Common myeloid progenitor, CD34-positive (primary cell): ENCODE measurements around the gene M1AP.

ENCODE experiments used
- CTCF ChIA-PET: fragments of 350-600 bp; sonication (Branson Sonifier 250); formaldehyde crosslinking; loops from one replicate; lab custom pipeline; 2021; ENCODE audit warnings: antibody characterized with exemption; lab: Charles Lee
- POLR2A ChIA-PET: fragments of 350-600 bp; sonication (Branson Sonifier 250); formaldehyde crosslinking; loops from one replicate; lab custom pipeline; 2021; ENCODE audit warnings: antibody characterized with exemption; lab: Charles Lee
- DNase-seq, 3 donors: peaks; one replicate each; pipeline versions ENCODE4 v3.0.0 to v3.0.0-alpha.2; 2013
- H3K27ac ChIP-seq, 2 experiments: 1 replicate in 1 of 2; 2 replicates in 1 of 2; pipeline ENCODE4 v1.7.0; 2013; ENCODE audit warnings: inconsistent platforms in 2 of 2, low read length in 2 of 2, mild to moderate bottlenecking in 2 of 2, low read depth in 1 of 2, moderate library complexity in 1 of 2; ENCODE audit not compliant: severe bottlenecking in 2 of 2, insufficient read depth in 1 of 2, poor library complexity in 1 of 2
- H3K27me3 ChIP-seq, 5 experiments: replicated peaks in 2 of 5; 1 replicate in 3 of 5; 2 replicates in 2 of 5; pipeline versions ENCODE4 v1.6.1 to v1.7.0; 2013; ENCODE audit warnings: low read length in 4 of 5, mild to moderate bottlenecking in 2 of 5, moderate library complexity in 2 of 5, inconsistent platforms in 1 of 5; ENCODE audit not compliant: insufficient read depth in 5 of 5, control insufficient read depth in 4 of 5
- H3K36me3 ChIP-seq, 4 experiments: 1 replicate in 2 of 4; 2 replicates in 2 of 4; pipeline versions ENCODE4 v1.6.1 to v1.7.0; 2013; ENCODE audit warnings: low read length in 3 of 4, control low read depth in 1 of 4, mild to moderate bottlenecking in 1 of 4; ENCODE audit not compliant: control insufficient read depth in 4 of 4, insufficient read depth in 4 of 4
- H3K4me1 ChIP-seq, 4 experiments: 1 replicate in 3 of 4; 2 replicates in 1 of 4; pipeline versions ENCODE4 v1.6.1 to v1.7.1; 2013; ENCODE audit warnings: low read length in 3 of 4, mild to moderate bottlenecking in 3 of 4, control low read depth in 1 of 4, inconsistent platforms in 1 of 4, moderate library complexity in 1 of 4; ENCODE audit not compliant: control insufficient read depth in 4 of 4, insufficient read depth in 4 of 4; ENCODE audit errors: control extremely low read depth in 1 of 4
- H3K4me3 ChIP-seq, 7 experiments: 1 replicate in 4 of 7; 2 replicates in 3 of 7; pipeline versions ENCODE4 v1.5.1 to v1.7.0; 2013; ENCODE audit warnings: mild to moderate bottlenecking in 7 of 7, low read length in 6 of 7, moderate library complexity in 6 of 7, inconsistent platforms in 2 of 7, low read depth in 2 of 7, control low read depth in 1 of 7; ENCODE audit not compliant: insufficient read depth in 4 of 7, control insufficient read depth in 1 of 7; ENCODE audit errors: extremely low read depth in 1 of 7
- H3K9me3 ChIP-seq, 5 experiments: 1 replicate in 4 of 5; 2 replicates in 1 of 5; pipeline versions ENCODE4 v1.6.1 to v1.7.1; 2013; ENCODE audit warnings: low read length in 4 of 5, mild to moderate bottlenecking in 2 of 5, inconsistent platforms in 1 of 5, low read depth in 1 of 5, moderate library complexity in 1 of 5; ENCODE audit not compliant: control insufficient read depth in 4 of 5, insufficient read depth in 2 of 5; ENCODE audit errors: control extremely low read depth in 1 of 5
- WGBS: methylation state at CpG from one replicate; pipeline ENCODE4 v1.1.5; 2013; ENCODE audit not compliant: insufficient coverage; 5-methylcytosine and 5-hydroxymethylcytosine counted together

Gene M1AP

GRCh38 chr2:74525717-74526648, 122.1 kb downstream of the M1AP start, which contains the start of gene DQX1:
TSS of gene DQX1 (minus strand) at chr2:74526231. CDS start at chr2:74525729, 502 bp downstream.
- ChIA-PET CTCF (interaction anchor here (0.8 to 10.0 kb wide), 6 partner anchors 9 to 56 kb away, joined by 3 to 143 read pairs (median 3); partner anchors contain the start of genes LBX2 and PCGF1), POLR2A (interaction anchor here (1.0 kb wide), 1 partner anchor 10 kb away, joined by 3 read pairs; no protein-coding TSS in a partner anchor)
- peaks cover 0 to 22% (median 19%) of the 10 kb centered on the region in 4 experiments for H3K4me1 ChIP-seq
- H3K36me3 ChIP-seq = peaks cover 6 to 35% (median 19%) of the 10 kb centered on the region in 4 experiments
- peak; percentile 44 to 84 (median 70) for DNase-seq
- 90% methylated on average over 6 of the region's 11 CpGs for WGBS
- no peak within 1 kb of the TSS for H3K27ac ChIP-seq
- H3K4me3 ChIP-seq = no peak within 1 kb of the TSS
- no peaks in the 10 kb centered on the region for H3K9me3 ChIP-seq
- peaks cover 0 to 7% (median 0%) of the 10 kb centered on the region in 5 experiments for H3K27me3 ChIP-seq

GRCh38 chr2:74524955-74525716, 123.0 kb downstream of the M1AP start:
- WGBS = 99% methylated on average over 9 of the region's 10 CpGs
- DNase-seq = no peak
- H3K27ac ChIP-seq = no peak overlapping the region
- H3K36me3 ChIP-seq = peaks cover 6 to 34% (median 19%) of the 10 kb centered on the region in 4 experiments
- peaks cover 0 to 16% (median 13%) of the 10 kb centered on the region in 4 experiments for H3K4me1 ChIP-seq
- POLR2A ChIA-PET = no interaction called here
- CTCF ChIA-PET = interaction anchor here (10.0 kb wide), 1 partner anchor 21 kb away, joined by 143 read pairs; the partner anchor contains the start of genes LBX2 and PCGF1
- no peak overlapping the region for H3K4me3 ChIP-seq
- H3K9me3 ChIP-seq = no peaks in the 10 kb centered on the region
- H3K27me3 ChIP-seq = peaks cover 0 to 15% (median 3%) of the 10 kb centered on the region in 5 experiments

GRCh38 chr2:74524005-74524404, 124.1 kb downstream of the M1AP start:
- Histone ChIP-seq H3K27me3 (peaks cover 2 to 25% (median 4%) of the 10 kb centered on the region in 5 experiments), H3K27ac (no peak overlapping the region), H3K4me3 (no peak overlapping the region), H3K9me3 (no peaks in the 10 kb centered on the region), H3K4me1 (peaks cover 0 to 15% (median 10%) of the 10 kb centered on the region in 4 experiments), H3K36me3 (peaks cover 6 to 34% (median 19%) of the 10 kb centered on the region in 4 experiments)
- no peak for DNase-seq
- POLR2A ChIA-PET = no interaction called here
- 95% methylated on average over 4 of the region's 9 CpGs for WGBS
- CTCF ChIA-PET = interaction anchor here (0.7 kb wide), 1 partner anchor 9 kb away, joined by 3 read pairs; no protein-coding TSS in a partner anchor

- Histone ChIP-seq H3K4me3 (no peak overlapping the region), H3K27ac (no peak overlapping the region), H3K4me1 (no peaks in the 10 kb centered on the region), H3K27me3 (peaks cover 4 to 40% (median 16%) of the 10 kb centered on the region in 5 experiments), H3K36me3 (peaks cover 6 to 24% (median 18%) of the 10 kb centered on the region in 4 experiments), H3K9me3 (no peaks in the 10 kb centered on the region)
- CTCF ChIA-PET = interaction anchor here (0.8 to 9.0 kb wide), 6 partner anchors 9 to 50 kb away, joined by 3 to 53 read pairs (median 3); partner anchors contain the start of genes AUP1, HTRA2, MRPL53 and PCGF1
- POLR2A ChIA-PET = no interaction called here
- no peak for DNase-seq
- 85% methylated on average over 3 of the region's 3 CpGs for WGBS
These were observed 125.6 kb downstream of the M1AP start for GRCh38 chr2:74522516-74522915.

- Histone ChIP-seq H3K9me3 (peaks cover 0 to 6% (median 0%) of the 10 kb centered on the region in 5 experiments), H3K27me3 (peaks cover 13 to 92% (median 51%) of the 10 kb centered on the region in 5 experiments), H3K27ac (no peak overlapping the region), H3K4me1 (peaks cover 0 to 38% (median 30%) of the 10 kb centered on the region in 4 experiments), H3K36me3 (no peaks in the 10 kb centered on the region), H3K4me3 (peak overlapping the region in 3 of 7 experiments; percentile 47 to 64 (median 62))
- ChIA-PET POLR2A (interaction anchor here (0.9 to 1.1 kb wide), 2 partner anchors 10 to 12 kb away, joined by 3 read pairs; partner anchors contain the start of genes AUP1 and DQX1), CTCF (interaction anchor here (1.5 to 9.0 kb wide), 5 partner anchors 8 to 71 kb away, joined by 4 to 53 read pairs (median 14); partner anchors contain the start of genes AUP1, HTRA2 and PCGF1)
- no peak for DNase-seq
- 76% methylated on average over 13 of the region's 13 CpGs for WGBS
These were observed 131.5 kb downstream of the M1AP start for GRCh38 chr2:74516650-74517049.

- Histone ChIP-seq H3K4me3 (peak overlapping the region in 6 of 7 experiments; percentile 26 to 64 (median 52)), H3K9me3 (peaks cover 0 to 6% (median 0%) of the 10 kb centered on the region in 5 experiments), H3K27ac (no peak overlapping the region), H3K4me1 (peaks cover 0 to 38% (median 30%) of the 10 kb centered on the region in 4 experiments), H3K36me3 (no peaks in the 10 kb centered on the region), H3K27me3 (peaks cover 13 to 95% (median 56%) of the 10 kb centered on the region in 5 experiments)
- CTCF ChIA-PET = interaction anchor here (1.7 to 9.0 kb wide), 5 partner anchors 7 to 72 kb away, joined by 6 to 53 read pairs (median 14); partner anchors contain the start of genes AUP1, HTRA2 and PCGF1
- peak in 2 of 3 donors; percentile 70 to 73 for DNase-seq
- POLR2A ChIA-PET = interaction anchor here (0.9 to 1.1 kb wide), 2 partner anchors 10 to 13 kb away, joined by 3 read pairs; partner anchors contain the start of genes AUP1 and DQX1
- WGBS = 3% methylated on average over 63 of the region's 72 CpGs
These were observed 132.0 kb downstream of the M1AP start for GRCh38 chr2:74515981-74516633.
